OCI-M1 (cell line): Measurements from ENCODE around the gene PTPRN2.
"Not testable (repeated sequence)": the region's sequence is repeated elsewhere in the genome, so short reads cannot be mapped to it uniquely, and the experiment has no call there.

ENCODE experiments used
- DNase-seq: peaks from one replicate; lab custom pipeline; 2025; lab: John Stamatoyannopoulos, UW

Gene PTPRN2

DNA sequence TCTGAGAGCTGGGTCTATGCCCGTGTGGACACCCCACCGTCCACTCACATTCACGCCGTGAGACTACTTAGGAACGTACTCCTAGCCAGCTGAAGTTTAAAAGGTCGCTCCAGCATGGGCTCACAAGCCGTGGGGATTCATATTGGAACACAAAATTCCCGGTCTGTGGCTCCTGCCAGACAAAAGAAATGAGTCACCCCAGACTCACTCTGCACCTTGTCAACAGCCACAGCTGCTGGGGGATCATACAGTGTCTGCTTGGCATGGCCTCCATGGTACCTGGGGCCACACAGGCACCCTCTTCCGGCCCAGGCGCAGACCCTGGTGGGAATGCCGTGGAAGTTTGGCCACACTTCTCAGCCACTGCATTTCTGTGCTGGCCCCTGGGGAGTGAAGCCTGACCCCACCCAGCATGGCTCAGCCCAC lies 1022.4 kb downstream of the PTPRN2 start:
- DNase-seq: no peak

- no peak for DNase-seq
Measured at GRCh38 chr7:157564517-157565177, 1023.0 kb downstream of the PTPRN2 start.

DNA sequence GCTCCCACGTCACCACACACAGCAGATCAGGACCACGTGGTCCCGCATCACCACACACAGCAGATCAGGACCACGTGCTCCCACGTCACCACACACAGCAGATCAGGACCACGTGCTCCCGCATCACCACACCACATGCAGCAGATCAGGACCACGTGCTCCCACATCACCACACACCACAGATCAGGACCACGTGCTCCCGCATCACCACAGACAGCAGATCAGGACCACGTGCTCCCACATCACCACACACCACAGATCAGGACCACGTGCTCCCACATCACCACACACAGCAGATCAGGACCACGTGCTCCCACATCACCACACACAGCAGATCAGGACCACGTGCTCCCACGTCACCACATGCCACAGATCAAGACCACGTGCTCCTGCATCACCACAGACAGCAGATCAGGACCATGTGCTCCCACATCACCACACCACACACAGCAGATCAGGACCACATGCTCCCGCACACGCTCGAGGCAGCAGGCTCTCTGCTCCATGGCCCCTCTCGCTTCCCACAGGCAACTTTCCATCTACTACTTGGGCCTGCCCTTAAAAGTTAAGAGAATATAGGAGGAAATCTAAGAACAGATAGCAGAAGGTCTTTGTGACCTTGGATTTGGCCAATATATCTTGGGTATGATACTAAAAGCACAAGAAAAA lies 1024.0 kb downstream of the PTPRN2 start:
- not testable (repeated sequence) for DNase-seq

DNA sequence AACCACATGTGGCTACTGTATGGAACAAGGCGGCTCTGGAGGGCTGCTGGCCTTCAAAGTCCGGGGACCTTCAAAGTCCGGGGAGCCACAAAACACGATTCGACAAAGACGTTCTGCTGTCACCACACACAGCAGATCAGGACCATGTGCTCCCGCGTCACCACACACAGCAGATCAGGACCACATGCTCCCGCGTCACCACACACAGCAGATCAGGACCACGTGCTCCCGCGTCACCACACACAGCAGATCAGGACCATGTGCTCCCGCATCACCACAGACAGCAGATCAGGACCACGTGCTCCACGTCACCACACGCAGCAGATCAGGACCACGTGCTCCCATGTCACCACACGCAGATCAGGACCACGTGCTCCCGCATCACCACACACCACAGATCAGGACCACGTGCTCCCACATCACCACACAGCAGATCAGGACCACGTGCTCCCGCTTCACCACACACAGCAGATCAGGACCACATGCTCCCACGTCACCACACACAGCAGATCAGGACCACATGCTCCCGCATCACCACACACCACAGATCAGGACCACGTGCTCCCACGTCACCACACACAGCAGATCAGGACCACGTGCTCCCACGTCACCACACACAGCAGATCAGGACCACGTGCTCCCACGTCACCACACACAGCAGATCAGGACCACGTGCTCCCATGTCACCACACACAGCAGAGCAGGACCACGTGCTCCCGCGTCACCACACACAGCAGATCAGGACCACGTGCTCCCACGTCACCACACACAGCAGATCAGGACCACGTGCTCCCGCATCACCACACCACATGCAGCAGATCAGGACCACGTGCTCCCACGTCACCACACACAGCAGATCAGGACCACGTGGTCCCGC lies 1024.9 kb downstream of the PTPRN2 start:
- not testable (repeated sequence) for DNase-seq

- no peak for DNase-seq
Measured at GRCh38 chr7:157561816-157562410, 1025.7 kb downstream of the PTPRN2 start.

DNA sequence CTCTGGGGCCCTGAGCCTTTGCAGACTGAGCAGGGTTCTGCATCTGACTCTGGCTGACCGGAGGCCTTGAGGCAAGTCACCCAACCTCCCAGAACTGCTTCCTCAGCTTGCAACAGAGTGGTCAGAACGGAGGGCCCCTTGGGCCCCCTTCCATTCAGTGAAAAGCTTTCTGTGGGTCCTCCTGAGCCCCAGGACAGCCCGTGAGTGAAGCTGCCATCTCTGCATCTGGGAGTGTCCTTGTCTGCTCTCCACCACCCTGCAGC lies 1026.2 kb downstream of the PTPRN2 start:
- no peak for DNase-seq

GRCh38 chr7:157560710-157561522 lies 1026.7 kb downstream of the PTPRN2 start:
- DNase-seq: no peak

DNA sequence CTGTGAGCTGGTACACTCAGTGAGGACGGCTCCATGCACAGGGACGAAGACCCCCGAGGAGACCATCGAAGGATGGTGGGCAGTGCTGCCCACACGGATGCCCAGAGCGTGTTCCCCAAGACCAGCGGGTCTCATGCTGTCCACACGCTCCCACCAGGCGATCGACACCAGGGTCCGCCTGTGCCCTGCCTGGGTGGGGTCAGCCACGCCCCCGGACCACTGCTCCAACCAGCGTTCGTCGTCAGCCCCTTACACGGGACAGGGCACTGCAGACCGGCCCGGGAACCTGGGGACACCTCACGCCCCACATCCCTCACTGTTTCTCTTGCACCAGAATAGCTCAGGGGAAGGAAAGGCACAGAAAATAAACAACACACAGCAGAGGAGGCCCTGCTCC lies 1027.4 kb downstream of the PTPRN2 start:
- DNase-seq: no peak

GRCh38 chr7:157559596-157560257 lies 1027.9 kb downstream of the PTPRN2 start:
- DNase-seq: no peak

DNA sequence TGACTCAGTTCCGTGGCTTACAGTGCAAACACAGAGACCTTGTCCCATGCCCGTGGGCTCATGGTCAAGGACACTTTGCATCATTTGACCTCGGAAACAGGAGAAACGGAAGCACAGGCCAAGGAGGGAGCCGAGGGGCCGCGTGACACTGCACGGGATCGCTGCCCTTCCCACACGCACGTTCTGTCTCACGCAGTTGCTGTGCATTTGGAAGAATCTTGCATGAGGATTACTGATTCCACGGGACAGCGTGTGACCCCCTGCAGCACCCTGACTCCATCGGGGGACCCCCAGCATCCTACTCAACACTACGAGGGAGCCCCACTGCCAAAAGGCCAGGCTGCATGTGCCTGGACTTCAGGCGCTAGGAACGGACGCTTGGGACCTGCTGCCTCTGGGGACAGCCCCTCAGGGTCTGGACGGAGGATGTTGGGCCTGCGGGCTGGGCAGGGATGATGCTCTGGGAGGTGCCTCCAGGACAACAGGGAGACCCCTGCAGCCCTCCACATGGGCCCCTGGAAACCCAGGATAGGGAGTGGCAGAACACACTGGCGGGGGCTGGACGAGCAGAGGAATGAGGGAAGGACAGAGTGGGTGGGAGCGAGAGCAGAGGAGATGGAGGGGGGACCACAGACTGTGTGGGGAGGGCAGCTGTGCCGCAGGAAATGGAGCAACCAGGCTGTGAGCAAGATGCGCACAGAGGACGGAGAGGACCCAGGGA lies 1028.6 kb downstream of the PTPRN2 start:
- DNase-seq: no peak

GRCh38 chr7:157558516-157558874 lies 1029.1 kb downstream of the PTPRN2 start:
- DNase-seq: no peak

DNA sequence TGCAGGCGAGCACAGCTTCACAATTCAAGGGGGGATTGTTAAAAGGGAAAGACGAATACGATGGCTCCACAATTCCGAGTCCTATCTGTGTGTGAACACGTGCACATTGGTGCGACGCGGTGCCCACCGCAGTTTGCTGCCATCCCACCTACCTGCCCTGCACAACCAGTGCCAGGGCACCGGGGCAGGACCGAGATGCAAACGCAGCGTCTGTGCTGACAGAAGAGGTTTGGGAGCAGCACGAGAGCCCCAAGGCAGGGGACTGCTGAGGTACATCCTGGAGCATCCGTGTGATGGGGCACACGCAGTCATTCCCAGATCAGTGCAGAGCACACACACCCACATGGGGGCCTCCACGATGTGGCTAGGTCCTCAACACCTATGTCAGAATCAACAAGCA lies 1029.6 kb downstream of the PTPRN2 start:
- no peak for DNase-seq

GRCh38 chr7:157557263-157557662 lies 1030.4 kb downstream of the PTPRN2 start:
- no peak for DNase-seq

- no peak for DNase-seq
Measured at GRCh38 chr7:157556642-157556944, 1031.0 kb downstream of the PTPRN2 start.

DNA sequence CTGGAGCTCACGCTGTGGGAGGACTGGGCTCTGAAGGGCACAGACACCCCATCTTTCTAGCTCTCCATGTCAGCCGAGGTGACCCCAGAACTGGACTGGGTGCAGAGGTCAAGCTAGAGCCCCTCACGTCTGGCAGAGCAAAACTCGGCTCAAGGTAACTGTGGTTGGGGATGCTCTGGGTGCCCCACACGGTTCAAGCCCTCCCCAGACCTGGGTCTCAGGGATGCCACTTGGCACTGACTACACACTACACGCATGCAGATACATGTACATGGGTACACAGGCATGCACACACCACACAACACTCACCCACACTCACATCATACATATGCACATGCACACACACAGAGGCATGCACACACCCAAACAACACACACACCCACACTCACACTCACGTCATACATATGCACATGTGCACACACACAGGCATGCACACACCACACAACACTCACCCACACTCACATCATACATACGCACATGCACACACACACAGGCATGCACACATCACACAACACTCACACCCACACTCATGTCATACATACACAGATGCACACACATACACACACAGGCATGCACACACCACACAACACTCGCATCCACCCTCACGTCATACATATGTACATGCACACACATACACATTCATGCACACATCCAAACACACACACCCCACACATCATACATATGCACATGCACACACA lies 1031.5 kb downstream of the PTPRN2 start:
- DNase-seq: no peak

DNA sequence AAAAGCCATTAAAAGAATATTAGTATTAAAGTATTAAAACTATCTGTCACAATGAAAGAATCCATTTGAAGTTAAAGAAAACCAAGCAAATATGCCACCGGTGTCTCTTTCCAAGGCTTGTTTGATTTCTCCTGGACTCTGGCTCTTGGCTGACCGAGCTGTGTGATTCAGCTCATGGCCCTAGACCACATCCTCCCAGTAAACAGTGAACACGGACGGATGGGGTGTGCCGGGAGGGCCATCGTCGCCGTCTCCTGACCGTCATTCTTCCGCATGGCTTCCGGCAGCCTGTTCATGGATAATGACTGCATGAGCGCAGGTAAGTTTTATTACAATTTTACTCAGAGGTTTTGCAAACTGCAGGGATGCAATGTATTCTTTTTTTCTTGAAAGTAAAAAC lies 1032.3 kb downstream of the PTPRN2 start:
- DNase-seq: no peak

- no peak for DNase-seq
Measured at GRCh38 chr7:157554393-157555238, 1033.0 kb downstream of the PTPRN2 start.

- no peak for DNase-seq
Measured at GRCh38 chr7:157553256-157553655, 1034.4 kb downstream of the PTPRN2 start.

DNA sequence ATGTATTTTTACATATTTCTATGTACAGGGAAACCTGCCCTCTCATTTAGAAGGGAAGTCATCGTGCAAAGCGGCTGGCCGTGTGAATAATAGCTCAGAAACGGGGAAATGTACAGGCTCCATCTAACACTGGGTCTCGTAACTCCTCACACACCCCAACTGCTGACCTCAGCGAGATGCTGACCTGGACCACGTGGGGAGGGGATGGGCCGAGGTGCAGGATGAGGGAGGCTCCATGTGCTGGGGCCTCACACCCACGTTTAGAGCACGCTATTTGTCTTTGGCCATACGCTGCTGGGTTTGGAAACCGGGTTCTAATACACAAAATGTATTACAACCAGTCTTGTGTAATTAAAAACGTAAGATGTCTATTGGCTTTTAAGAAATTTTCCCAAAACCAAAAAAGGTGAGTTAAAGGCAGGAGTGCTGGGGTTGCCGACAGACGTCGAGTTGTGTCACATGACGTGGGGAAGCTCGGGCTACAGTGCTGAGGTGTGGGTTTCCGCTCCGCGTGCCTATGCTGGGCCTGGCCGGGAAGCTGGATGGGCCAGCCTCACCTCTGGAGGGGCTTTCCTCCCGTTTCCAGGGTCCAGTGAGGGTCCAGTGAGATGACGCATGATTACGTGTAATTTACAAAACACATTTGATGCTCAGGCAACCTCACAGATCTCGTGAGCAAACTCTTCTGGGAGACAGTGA lies 1035.2 kb downstream of the PTPRN2 start:
- DNase-seq: no peak
